GM19395 (cell line): ENCODE data around the gene ST6GALNAC1.

ENCODE experiments used
- ATAC-seq: cut with Tn5 transposase; IDR thresholded peaks from one replicate; pipeline ENCODE4 v1.9.1; 2021; ENCODE audit warnings: mild to moderate bottlenecking, moderate library complexity; ENCODE audit not compliant: unreplicated experiment

Gene ST6GALNAC1, protein sequence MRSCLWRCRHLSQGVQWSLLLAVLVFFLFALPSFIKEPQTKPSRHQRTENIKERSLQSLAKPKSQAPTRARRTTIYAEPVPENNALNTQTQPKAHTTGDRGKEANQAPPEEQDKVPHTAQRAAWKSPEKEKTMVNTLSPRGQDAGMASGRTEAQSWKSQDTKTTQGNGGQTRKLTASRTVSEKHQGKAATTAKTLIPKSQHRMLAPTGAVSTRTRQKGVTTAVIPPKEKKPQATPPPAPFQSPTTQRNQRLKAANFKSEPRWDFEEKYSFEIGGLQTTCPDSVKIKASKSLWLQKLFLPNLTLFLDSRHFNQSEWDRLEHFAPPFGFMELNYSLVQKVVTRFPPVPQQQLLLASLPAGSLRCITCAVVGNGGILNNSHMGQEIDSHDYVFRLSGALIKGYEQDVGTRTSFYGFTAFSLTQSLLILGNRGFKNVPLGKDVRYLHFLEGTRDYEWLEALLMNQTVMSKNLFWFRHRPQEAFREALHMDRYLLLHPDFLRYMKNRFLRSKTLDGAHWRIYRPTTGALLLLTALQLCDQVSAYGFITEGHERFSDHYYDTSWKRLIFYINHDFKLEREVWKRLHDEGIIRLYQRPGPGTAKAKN

DNA sequence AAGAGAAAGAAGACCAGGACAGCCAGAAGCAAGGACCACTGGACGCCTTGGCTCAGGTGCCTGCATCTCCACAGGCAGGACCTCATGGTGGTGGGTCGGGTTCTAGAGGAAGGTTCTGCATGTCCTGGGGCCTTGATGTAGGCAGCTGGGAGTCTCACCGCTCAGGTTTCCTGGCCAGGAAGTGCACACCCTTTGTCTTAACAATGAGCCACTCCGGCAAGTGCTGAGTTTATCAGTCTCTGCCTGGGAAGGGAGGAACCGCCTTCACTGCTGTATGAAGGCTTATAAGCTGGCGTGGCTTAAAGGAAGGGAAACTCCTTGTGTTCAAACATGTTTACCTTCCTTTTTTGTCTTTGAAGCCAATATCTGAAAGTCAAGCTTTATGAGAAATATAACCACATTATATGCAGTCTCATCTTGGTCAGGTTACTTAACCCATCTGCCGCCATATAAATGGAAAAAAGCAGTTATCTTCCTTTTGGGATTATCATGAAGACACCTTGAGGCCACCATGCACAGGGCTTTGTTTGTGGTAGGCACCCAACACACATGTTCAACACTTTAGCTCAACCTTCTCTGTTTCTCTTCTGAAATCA lies at the start of gene ST6GALNAC1:
TSS of gene ST6GALNAC1 (minus strand) at position 205 of the 596 bp plus-strand sequence. CDS start at position 86, 119 bp downstream.
- no peak for ATAC-seq

DNA sequence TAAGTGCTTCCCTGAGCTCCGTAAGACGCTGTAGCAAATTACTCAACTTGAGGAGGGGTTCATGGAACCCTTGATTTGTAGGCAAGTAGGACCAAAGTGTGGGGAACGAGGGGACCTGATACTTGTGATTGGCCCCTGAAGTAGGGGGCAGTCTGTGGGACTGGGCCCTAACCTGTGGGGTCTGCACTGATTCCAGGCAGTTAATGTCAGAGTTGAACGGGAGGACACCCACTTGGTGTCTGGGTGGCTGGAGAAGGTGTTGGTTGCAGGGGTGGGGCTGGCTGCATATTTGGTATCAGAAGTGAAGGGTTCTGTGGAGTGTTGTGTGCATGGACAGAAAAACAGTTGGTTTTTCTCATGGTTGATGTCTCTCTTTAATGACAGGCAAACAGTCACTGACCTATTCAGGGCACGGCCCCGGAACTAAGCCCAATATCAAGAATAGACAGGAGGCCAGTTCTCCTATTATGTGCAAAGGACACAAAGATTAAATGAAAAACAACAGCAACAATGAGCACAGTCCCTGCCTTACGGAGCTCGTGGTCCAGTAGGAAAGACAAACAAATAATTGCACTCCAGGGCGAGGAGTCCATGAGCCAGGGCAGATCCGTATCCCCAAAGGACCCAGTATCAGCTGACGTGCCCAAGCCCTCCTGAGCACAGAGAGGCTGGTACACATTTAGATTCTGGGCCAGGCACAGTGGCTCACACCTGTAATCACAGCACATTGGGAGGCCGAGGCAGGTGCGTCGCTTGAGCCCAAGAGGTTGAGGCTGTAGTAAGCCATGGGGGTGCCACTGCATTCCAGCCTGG lies 48.0 kb upstream of the ST6GALNAC1 start:
- ATAC-seq: no peak

- ATAC-seq: no peak
These were observed 47.2 kb upstream of the ST6GALNAC1 start for GRCh38 chr17:76690596-76691280.

DNA sequence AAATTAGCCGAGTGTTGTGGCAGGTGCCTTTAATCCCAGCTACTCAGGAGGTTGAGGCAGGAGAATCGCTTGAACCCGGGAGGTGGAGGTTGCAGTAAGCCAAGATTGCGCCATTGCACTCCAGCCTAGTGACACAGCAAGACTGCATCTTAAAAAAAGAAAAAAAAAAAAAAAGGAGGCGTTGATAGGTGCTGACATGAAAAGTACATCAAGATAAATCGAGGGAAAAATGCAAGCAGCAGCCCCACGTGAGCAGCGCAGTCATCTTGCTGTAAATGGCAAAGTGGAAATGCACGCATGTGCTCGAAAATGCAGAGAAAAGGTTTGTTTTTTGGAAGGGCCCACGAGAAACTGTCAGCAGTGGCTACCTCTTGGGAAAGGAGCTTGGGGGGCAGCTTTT lies 46.3 kb upstream of the ST6GALNAC1 start:
- ATAC-seq: no peak

GRCh38 chr17:76688165-76688622 lies 44.6 kb upstream of the ST6GALNAC1 start:
- no peak for ATAC-seq

DNA sequence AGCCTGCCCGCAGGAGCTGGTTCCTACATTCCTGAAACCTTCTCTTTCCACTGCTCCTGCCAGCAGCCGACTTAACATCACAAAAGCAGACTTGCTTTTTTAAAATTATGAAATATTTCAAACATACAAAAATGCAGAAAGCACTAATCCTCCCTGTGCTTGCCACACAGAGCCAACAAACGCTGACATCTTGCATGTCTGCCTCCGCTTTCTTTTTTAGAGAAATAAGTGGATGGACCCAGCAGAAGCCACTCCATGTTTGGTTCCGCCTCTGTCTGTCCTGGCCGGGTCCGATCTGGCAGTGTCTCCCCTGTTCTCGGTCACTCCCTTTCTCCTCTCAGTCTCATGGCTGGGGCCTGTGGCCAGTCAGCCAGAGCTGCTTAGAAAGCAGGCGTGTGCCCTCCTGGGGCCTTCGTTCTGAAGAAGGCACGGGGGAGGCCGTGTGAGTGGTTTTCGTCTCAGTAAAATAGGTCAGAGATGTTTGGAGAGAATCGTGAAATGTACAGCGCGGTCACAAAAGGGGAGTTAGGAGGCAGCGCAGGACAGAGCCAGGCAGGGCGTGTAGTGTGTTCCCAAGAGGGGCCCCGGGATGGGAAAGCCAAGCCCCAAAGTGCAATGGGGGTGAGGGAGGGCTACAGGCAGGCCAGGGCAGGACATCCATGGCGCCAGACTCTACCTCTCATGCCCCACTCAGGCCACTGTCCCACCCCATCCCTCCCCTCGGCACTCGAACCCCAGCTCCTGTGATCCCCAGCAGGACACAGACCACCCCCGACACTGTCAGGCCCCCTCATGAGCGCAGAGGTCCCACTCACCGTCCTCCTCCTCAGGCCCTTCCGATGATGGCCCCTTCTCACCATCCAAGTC lies 44.0 kb upstream of the ST6GALNAC1 start:
- ATAC-seq: no peak

DNA sequence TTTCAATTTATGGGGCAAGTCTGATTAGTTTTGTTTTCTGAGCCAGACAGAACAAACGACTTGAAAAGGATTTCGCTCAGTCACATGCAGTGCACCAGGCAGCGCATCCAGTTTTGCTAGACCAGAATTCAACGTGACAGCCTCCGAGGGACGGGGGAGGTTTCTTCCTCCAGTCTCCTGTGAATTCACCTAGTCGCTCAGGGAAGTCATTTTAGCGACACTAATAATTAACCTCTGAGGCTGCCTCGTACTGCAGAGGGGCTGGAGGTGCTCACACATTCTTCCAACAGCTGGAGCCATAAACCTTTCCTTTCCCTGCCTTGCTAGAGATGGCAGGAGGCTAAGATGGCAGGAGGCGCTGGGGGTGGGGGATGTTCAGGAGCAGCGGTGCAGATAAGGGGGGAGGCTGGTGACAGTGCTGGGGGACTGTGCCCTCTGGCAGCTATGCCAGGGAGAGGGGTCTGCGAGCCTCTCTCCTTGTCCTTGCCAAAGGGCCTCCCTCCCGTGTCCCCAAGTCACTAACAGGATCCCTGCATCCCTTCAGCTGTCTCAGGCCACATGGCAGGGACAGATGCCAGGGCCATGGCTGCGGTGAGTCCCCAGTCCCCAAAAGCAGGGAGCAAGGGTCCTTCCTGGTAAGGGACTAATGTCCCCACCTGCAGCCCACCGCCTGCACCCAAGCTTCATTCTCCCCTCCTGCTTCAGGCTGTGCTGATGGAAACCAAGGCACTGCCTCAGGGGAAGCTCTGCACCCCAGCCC lies 43.2 kb upstream of the ST6GALNAC1 start:
- ATAC-seq: no peak

GRCh38 chr17:76685846-76686245 lies 42.3 kb upstream of the ST6GALNAC1 start:
- no peak for ATAC-seq

DNA sequence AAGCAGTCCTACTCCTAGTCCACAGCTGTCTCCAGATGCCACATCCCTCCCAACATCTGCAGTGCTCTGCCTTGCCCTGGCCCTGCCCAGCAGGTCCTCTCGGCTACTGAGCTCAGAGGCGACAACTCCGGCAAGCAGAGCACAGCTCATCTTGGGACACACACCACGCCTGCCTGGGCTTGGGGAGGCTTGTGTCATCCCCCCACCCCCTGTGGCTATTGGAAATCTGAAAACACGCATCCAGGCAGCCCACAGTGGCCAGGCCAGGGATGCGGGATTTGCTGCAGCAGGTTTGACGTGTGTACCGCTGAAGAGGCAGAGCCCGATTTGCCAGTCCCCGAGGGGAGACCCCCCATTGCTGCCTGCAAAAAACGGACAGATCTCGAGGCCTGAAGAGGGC lies 41.8 kb upstream of the ST6GALNAC1 start:
- no peak for ATAC-seq

DNA sequence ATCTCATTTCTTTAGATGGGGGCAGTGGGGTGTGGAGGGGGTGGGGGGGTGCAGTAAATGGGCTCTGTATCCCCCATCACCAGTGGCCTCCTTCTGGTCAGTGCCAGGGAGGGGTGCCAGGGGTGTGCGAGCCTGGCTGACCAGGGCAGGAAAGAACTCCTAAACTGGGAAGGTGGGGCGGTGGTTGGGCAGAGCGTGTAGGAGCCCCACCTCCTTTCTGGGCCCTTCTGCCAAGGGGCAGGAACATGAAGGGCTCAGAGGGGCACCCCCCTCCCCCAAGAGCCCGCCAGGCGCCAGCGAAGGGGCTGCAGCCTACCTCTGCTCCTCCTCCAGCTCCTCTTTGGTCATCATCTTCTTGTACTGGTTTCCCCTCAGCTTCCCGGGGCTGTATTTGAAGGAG lies 41.2 kb upstream of the ST6GALNAC1 start:
- no peak for ATAC-seq

GRCh38 chr17:76683921-76684745 lies 40.6 kb upstream of the ST6GALNAC1 start:
- ATAC-seq: no peak

DNA sequence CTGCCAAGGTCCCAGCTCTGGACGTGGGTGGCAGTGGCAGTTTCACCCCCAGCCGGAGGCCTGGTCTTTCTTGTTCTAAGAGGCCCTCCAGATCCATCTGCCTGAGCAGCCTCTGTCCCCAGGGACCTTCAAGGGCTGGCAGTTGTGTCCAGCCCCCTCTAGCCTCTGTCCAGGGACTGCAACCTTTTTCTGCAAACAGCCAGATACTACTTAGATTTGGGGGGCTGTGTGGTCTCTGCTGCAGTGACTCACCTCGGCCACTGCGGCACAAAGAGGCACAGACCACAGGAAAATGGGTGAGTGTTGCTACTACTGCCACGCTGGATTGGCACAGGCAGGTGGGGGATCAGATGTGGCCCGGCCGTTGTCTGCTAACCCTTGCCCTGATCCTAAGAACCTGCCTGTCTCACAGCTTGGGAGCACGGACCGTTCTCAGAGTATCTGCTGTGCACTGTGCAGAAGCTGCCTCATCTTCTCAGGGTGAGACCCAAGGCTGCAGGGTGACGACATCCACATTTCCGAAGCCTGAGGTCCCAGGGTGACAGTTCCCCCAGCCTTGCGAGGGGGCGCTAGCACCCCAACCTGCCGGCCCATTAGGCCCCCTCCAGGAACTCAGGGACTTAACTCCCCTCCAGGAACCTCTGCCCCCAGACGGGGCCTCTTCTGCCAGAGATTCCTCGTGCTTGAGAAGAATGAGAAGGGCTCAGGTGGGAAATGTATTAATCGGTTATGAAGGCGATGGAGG lies 39.6 kb upstream of the ST6GALNAC1 start:
- ATAC-seq: no peak

GRCh38 chr17:76682296-76682695 lies 38.7 kb upstream of the ST6GALNAC1 start:
- no peak for ATAC-seq

DNA sequence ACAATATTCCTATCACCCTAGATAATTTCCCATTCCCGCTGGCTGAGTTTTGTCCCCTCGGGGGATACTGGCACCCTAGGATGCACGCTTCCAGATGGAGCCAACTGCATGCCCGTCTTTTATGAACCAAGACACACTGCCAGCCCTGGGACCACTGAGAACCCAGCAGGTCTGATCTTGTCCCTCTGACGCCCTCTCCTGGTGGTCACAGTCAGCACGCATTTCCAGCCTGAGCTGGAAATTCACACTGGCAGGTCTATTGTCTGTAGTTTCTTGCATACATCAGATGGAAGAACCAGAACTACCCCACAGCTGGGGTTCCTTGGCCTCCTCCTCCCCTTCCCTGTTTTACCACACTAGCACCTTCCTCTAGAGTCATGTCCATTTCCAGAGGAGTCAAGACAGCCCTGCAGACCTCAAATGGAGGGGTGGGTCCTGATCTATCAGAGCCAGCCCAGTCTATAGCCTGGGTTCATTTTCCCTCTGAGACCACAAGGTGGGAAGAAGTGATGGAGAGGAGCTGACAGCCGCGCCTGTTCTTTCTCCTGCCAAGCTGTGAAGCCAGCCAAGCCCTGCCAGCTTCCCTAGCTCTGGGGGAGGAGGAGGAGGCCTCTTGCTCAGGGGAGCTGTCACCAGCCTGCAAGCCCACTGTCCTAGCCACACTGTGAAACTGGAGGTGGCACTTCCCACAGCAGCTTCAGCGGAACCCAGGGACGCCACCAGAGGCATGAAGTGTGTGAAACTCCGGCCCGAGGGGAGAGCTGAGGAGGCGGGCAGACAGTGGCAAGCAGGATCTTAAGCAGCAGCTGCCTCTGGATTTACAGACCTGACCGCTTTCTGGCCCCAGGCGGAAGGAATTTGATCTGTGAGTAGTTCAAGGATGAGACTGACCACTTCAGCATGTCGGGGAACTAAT lies 37.9 kb upstream of the ST6GALNAC1 start:
- ATAC-seq: no peak

- ATAC-seq: no peak
These were observed 35.7 kb upstream of the ST6GALNAC1 start for GRCh38 chr17:76679239-76679638.

- no peak for ATAC-seq
These were observed 34.8 kb upstream of the ST6GALNAC1 start for GRCh38 chr17:76678330-76678729.
